Measurements from ENCODE around the gene TSPAN11. TPM values are rescaled to one million over a fixed set of nuclear protein-coding genes. Genes with fewer than 3 reads are reported as not detected.

The TSPAN11 gene
- total RNA-seq, 1 experiment from 2014 or later = 4.6 TPM

DNA sequence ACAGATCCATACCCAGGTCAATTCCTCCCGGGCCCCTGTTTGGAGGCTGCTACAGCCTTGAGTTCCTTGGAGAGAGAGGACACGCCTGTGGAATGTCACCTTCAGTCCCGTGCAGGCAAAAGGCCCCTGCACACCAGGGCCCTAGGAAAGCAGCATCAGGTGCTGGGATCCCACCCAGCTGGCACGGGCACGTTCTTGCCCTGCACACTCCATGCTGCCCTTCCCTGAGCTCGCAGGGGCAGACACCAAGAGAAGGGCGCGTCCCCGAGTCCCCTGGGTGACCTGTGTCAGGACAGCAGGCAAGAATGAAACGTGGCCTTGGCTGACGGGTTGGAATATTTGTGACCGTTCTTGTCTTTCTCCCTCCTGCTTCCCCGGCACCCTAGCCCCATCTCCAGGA, 67.7 kb downstream of the TSPAN11 start:
- DNase-seq (ENCODE audit: low spot score) = no peak

DNA sequence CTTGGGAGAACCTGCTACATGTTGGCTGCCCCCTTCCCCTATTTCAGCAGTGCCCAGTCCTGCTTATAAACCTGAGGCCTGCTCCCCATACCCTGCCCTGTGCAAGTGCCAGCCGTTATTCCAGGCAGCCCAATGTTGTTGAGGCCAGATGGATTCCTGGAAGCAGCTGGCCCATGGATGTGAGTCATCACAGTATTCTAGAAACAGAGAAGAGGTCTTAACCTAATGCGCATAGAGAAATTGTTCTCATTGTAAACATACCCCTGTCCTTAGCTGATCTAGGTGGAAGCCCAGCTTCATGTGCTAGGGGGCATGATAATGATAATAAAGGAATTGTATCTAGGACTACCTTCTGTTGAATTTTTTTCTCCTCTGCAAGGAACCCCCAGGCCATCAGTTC, 69.7 kb downstream of the TSPAN11 start:
- TF ChIP-seq, protein P1, sequence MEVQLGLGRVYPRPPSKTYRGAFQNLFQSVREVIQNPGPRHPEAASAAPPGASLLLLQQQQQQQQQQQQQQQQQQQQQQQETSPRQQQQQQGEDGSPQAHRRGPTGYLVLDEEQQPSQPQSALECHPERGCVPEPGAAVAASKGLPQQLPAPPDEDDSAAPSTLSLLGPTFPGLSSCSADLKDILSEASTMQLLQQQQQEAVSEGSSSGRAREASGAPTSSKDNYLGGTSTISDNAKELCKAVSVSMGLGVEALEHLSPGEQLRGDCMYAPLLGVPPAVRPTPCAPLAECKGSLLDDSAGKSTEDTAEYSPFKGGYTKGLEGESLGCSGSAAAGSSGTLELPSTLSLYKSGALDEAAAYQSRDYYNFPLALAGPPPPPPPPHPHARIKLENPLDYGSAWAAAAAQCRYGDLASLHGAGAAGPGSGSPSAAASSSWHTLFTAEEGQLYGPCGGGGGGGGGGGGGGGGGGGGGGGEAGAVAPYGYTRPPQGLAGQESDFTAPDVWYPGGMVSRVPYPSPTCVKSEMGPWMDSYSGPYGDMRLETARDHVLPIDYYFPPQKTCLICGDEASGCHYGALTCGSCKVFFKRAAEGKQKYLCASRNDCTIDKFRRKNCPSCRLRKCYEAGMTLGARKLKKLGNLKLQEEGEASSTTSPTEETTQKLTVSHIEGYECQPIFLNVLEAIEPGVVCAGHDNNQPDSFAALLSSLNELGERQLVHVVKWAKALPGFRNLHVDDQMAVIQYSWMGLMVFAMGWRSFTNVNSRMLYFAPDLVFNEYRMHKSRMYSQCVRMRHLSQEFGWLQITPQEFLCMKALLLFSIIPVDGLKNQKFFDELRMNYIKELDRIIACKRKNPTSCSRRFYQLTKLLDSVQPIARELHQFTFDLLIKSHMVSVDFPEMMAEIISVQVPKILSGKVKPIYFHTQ (CRISPR knock-in tag; IDR thresholded peaks at IDR 0.05) = no peak
- TF ChIP-seq NFE2L1 (CRISPR knock-in tag; IDR thresholded peaks at IDR 0.05) (no peak), SMAD3 (CRISPR knock-in tag; IDR thresholded peaks at IDR 0.05; ENCODE audit: borderline replicate concordance) (no peak), MYBL2 (CRISPR knock-in tag; IDR thresholded peaks at IDR 0.05) (no peak), RELA (CRISPR knock-in tag; IDR thresholded peaks at IDR 0.05; ENCODE audit: borderline replicate concordance) (no peak), ZNF396 (CRISPR knock-in tag; IDR thresholded peaks at IDR 0.05; ENCODE audit: borderline replicate concordance) (no peak)
- TF ChIP-seq, protein P2, sequence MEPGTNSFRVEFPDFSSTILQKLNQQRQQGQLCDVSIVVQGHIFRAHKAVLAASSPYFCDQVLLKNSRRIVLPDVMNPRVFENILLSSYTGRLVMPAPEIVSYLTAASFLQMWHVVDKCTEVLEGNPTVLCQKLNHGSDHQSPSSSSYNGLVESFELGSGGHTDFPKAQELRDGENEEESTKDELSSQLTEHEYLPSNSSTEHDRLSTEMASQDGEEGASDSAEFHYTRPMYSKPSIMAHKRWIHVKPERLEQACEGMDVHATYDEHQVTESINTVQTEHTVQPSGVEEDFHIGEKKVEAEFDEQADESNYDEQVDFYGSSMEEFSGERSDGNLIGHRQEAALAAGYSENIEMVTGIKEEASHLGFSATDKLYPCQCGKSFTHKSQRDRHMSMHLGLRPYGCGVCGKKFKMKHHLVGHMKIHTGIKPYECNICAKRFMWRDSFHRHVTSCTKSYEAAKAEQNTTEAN (CRISPR knock-in tag; IDR thresholded peaks at IDR 0.05) = no peak
- TF ChIP-seq, protein P3, sequence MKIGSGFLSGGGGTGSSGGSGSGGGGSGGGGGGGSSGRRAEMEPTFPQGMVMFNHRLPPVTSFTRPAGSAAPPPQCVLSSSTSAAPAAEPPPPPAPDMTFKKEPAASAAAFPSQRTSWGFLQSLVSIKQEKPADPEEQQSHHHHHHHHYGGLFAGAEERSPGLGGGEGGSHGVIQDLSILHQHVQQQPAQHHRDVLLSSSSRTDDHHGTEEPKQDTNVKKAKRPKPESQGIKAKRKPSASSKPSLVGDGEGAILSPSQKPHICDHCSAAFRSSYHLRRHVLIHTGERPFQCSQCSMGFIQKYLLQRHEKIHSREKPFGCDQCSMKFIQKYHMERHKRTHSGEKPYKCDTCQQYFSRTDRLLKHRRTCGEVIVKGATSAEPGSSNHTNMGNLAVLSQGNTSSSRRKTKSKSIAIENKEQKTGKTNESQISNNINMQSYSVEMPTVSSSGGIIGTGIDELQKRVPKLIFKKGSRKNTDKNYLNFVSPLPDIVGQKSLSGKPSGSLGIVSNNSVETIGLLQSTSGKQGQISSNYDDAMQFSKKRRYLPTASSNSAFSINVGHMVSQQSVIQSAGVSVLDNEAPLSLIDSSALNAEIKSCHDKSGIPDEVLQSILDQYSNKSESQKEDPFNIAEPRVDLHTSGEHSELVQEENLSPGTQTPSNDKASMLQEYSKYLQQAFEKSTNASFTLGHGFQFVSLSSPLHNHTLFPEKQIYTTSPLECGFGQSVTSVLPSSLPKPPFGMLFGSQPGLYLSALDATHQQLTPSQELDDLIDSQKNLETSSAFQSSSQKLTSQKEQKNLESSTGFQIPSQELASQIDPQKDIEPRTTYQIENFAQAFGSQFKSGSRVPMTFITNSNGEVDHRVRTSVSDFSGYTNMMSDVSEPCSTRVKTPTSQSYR (CRISPR knock-in tag; IDR thresholded peaks at IDR 0.05) = no peak
- TF ChIP-seq, protein P4, sequence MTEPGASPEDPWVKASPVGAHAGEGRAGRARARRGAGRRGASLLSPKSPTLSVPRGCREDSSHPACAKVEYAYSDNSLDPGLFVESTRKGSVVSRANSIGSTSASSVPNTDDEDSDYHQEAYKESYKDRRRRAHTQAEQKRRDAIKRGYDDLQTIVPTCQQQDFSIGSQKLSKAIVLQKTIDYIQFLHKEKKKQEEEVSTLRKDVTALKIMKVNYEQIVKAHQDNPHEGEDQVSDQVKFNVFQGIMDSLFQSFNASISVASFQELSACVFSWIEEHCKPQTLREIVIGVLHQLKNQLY (CRISPR knock-in tag; IDR thresholded peaks at IDR 0.05) = no peak
- ChIA-PET POLR2A (no interaction called here), CTCF (interaction anchor here (1.0 to 1.8 kb wide), 4 partner anchors 10 to 250 kb away, joined by 3 to 6 read pairs (median 3); no protein-coding TSS in a partner anchor)
- Mint-ChIP-seq H3K27me3 (ENCODE audit: low read depth) (no peaks in the 10 kb centered on the region; the same call in 1 of the 2 replicates), H3K36me3 (no peaks in the 10 kb centered on the region), H3K27ac (peak overlapping the region; percentile 69), H3K4me3 (no peak overlapping the region), H3K4me1 (peaks cover 12% of the 10 kb centered on the region), H3K9me3 (no peaks in the 10 kb centered on the region)
- ATAC-seq = no peak
- no peak for DNase-seq (ENCODE audit: low spot score)

More for the DNA sequence above, 67.7 kb downstream of the TSPAN11 start:
- CTCF ChIA-PET = no interaction called here
- Mint-ChIP-seq H3K4me3 (no peak overlapping the region), H3K27me3 (ENCODE audit: low read depth) (no peaks in the 10 kb centered on the region), H3K4me1 (peaks cover 12% of the 10 kb centered on the region), H3K9me3 (no peaks in the 10 kb centered on the region), H3K36me3 (no peaks in the 10 kb centered on the region), H3K27ac (no peak overlapping the region)
- POLR2A ChIA-PET = no interaction called here
- TF ChIP-seq ZNF219 (CRISPR knock-in tag; IDR thresholded peaks at IDR 0.05; ENCODE audit: borderline replicate concordance) (no peak), ATF1 (CRISPR knock-in tag; IDR thresholded peaks at IDR 0.05) (no peak), JAZF1 (CRISPR knock-in tag; IDR thresholded peaks at IDR 0.05) (no peak), TEAD4 (CRISPR knock-in tag; IDR thresholded peaks at IDR 0.05) (no peak), FOXK1 (CRISPR knock-in tag; IDR thresholded peaks at IDR 0.05) (no peak), TEAD1 (CRISPR knock-in tag; IDR thresholded peaks at IDR 0.05) (no peak), KAT7 (CRISPR knock-in tag; IDR thresholded peaks at IDR 0.05; ENCODE audit: borderline replicate concordance) (no peak)
- TF ChIP-seq, protein P5, sequence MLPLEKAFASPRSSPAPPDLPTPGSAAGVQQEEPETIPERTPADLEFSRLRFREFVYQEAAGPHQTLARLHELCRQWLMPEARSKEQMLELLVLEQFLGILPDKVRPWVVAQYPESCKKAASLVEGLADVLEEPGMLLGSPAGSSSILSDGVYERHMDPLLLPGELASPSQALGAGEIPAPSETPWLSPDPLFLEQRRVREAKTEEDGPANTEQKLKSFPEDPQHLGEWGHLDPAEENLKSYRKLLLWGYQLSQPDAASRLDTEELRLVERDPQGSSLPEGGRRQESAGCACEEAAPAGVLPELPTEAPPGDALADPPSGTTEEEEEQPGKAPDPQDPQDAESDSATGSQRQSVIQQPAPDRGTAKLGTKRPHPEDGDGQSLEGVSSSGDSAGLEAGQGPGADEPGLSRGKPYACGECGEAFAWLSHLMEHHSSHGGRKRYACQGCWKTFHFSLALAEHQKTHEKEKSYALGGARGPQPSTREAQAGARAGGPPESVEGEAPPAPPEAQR (CRISPR knock-in tag; IDR thresholded peaks at IDR 0.05) = no peak
- TF ChIP-seq, protein P6, sequence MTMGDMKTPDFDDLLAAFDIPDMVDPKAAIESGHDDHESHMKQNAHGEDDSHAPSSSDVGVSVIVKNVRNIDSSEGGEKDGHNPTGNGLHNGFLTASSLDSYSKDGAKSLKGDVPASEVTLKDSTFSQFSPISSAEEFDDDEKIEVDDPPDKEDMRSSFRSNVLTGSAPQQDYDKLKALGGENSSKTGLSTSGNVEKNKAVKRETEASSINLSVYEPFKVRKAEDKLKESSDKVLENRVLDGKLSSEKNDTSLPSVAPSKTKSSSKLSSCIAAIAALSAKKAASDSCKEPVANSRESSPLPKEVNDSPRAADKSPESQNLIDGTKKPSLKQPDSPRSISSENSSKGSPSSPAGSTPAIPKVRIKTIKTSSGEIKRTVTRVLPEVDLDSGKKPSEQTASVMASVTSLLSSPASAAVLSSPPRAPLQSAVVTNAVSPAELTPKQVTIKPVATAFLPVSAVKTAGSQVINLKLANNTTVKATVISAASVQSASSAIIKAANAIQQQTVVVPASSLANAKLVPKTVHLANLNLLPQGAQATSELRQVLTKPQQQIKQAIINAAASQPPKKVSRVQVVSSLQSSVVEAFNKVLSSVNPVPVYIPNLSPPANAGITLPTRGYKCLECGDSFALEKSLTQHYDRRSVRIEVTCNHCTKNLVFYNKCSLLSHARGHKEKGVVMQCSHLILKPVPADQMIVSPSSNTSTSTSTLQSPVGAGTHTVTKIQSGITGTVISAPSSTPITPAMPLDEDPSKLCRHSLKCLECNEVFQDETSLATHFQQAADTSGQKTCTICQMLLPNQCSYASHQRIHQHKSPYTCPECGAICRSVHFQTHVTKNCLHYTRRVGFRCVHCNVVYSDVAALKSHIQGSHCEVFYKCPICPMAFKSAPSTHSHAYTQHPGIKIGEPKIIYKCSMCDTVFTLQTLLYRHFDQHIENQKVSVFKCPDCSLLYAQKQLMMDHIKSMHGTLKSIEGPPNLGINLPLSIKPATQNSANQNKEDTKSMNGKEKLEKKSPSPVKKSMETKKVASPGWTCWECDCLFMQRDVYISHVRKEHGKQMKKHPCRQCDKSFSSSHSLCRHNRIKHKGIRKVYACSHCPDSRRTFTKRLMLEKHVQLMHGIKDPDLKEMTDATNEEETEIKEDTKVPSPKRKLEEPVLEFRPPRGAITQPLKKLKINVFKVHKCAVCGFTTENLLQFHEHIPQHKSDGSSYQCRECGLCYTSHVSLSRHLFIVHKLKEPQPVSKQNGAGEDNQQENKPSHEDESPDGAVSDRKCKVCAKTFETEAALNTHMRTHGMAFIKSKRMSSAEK (CRISPR knock-in tag; IDR thresholded peaks at IDR 0.05; ENCODE audit: borderline replicate concordance) = no peak
- TF ChIP-seq, protein P7, sequence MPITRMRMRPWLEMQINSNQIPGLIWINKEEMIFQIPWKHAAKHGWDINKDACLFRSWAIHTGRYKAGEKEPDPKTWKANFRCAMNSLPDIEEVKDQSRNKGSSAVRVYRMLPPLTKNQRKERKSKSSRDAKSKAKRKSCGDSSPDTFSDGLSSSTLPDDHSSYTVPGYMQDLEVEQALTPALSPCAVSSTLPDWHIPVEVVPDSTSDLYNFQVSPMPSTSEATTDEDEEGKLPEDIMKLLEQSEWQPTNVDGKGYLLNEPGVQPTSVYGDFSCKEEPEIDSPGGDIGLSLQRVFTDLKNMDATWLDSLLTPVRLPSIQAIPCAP (CRISPR knock-in tag; IDR thresholded peaks at IDR 0.05) = no peak
- ATAC-seq = no peak
